ENCODE measurements around the gene PARD3B. TPM values are rescaled to one million over a fixed set of nuclear protein-coding genes. Genes with fewer than 3 reads are reported as not detected.

The PARD3B gene
- total RNA-seq, 1 experiment from 2014 or later: 6.4 TPM

DNA sequence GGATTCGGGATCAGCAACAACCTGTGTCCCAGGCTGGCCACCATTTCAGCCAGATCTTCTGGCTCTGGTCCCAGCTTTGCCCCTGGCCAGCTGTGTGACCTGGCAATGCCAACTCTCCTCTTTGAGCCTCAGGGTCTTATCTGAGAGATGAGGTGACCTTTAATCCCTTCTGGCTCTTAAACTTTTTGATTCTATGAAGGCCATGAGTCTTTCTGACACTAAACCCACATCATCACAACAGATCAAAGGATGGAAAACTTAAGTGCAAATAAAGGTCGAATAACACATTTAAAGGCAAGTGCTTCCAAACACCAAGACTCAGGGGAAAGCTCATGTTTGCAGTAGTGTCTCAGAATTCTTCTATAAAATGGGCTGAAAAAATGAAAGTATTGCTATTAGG, 645.3 kb downstream of the PARD3B start:
- no peak overlapping the region for H3K27ac ChIP-seq (ENCODE audit: insufficient read length, low read depth, low read length)
- no peak overlapping the region for H2BK15ac ChIP-seq (ENCODE audit: low read depth, low read length)
- Mint-ChIP-seq H3K36me3 (ENCODE audit: insufficient read depth in 1 of 3, low read depth in 3 of 3) (no peaks in the 10 kb centered on the region), H3K4me3 (no peak overlapping the region), H3K27me3 (ENCODE audit: low read depth) (no peaks in the 10 kb centered on the region), H3K4me1 (peaks cover 0 to 12% of the 10 kb centered on the region in 2 experiments; a peak in 2 of 4 replicates), H3K9me3 (no peaks in the 10 kb centered on the region), H3K27ac (no peak overlapping the region)
- no peak overlapping the region for H2AFZ ChIP-seq (ENCODE audit: low read length)
- H3K9ac ChIP-seq (ENCODE audit: extremely low read depth, insufficient read length, low read length): no peak overlapping the region
- H3K27me3 ChIP-seq (ENCODE audit: insufficient read depth, low read length): no peaks in the 10 kb centered on the region
- no peak overlapping the region for H3K4ac ChIP-seq (ENCODE audit: low read depth, low read length)
- H2BK5ac ChIP-seq (ENCODE audit: insufficient read length, low read length): no peak overlapping the region
- no peak for DNase-seq
- H4K8ac ChIP-seq (replicated peaks; ENCODE audit: insufficient read length, low read depth, low read length): no peak overlapping the region
- TF ChIP-seq, protein P1, sequence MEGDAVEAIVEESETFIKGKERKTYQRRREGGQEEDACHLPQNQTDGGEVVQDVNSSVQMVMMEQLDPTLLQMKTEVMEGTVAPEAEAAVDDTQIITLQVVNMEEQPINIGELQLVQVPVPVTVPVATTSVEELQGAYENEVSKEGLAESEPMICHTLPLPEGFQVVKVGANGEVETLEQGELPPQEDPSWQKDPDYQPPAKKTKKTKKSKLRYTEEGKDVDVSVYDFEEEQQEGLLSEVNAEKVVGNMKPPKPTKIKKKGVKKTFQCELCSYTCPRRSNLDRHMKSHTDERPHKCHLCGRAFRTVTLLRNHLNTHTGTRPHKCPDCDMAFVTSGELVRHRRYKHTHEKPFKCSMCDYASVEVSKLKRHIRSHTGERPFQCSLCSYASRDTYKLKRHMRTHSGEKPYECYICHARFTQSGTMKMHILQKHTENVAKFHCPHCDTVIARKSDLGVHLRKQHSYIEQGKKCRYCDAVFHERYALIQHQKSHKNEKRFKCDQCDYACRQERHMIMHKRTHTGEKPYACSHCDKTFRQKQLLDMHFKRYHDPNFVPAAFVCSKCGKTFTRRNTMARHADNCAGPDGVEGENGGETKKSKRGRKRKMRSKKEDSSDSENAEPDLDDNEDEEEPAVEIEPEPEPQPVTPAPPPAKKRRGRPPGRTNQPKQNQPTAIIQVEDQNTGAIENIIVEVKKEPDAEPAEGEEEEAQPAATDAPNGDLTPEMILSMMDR (conservative IDR thresholded peaks at IDR 0.05): no peak
- no peak overlapping the region for H3K4me2 ChIP-seq (ENCODE audit: insufficient read depth, insufficient read length, low read length)
- no peaks in the 10 kb centered on the region for H3K23me2 ChIP-seq (ENCODE audit: insufficient read length, low read depth, low read length, poor library complexity, severe bottlenecking)
- no peak overlapping the region for H2AK5ac ChIP-seq (ENCODE audit: insufficient read length, low read length)
- no peak overlapping the region for H3T11ph ChIP-seq (ENCODE audit: low read length)
- no peaks in the 10 kb centered on the region for H3K9me3 ChIP-seq (ENCODE audit: control insufficient read depth, low read depth, low read length)
- no peak overlapping the region for H3K56ac ChIP-seq (ENCODE audit: insufficient read length, low read depth, low read length)
- no peak overlapping the region for H4K91ac ChIP-seq (ENCODE audit: insufficient read length, low read depth, low read length)
- H2BK120ac ChIP-seq (ENCODE audit: low read depth, low read length, poor library complexity, severe bottlenecking): no peak overlapping the region
- no peak overlapping the region for H2BK20ac ChIP-seq (ENCODE audit: low read depth, low read length, poor library complexity, severe bottlenecking)
- WGBS (ENCODE audit: extremely low coverage, insufficient read length, low lambda C conversion rate): no CpG with 5 or more reads among the region's 2 CpGs
- no peak overlapping the region for H2BK12ac ChIP-seq (ENCODE audit: insufficient read length, low read depth, low read length)
- no peak overlapping the region for H3K18ac ChIP-seq (ENCODE audit: insufficient read length, low read depth, low read length)
- H4K5ac ChIP-seq (ENCODE audit: insufficient read length, low read depth, low read length): no peak overlapping the region
- no peaks in the 10 kb centered on the region; the same call in 1 of the 2 replicates for H3K4me1 ChIP-seq (ENCODE audit: insufficient read depth, low read length)
- H4K20me1 ChIP-seq (ENCODE audit: control insufficient read depth, insufficient read depth, insufficient read length): no peaks in the 10 kb centered on the region
- no peaks in the 10 kb centered on the region for H3K79me2 ChIP-seq (ENCODE audit: insufficient read depth, low read length)
- no peak overlapping the region for H3K23ac ChIP-seq (ENCODE audit: insufficient read length, low read depth, low read length)
- no peak overlapping the region for H3K14ac ChIP-seq (ENCODE audit: insufficient read depth, low read length)
- H3K79me1 ChIP-seq (ENCODE audit: insufficient read depth, low read depth, low read length, poor library complexity, severe bottlenecking): no peaks in the 10 kb centered on the region

Data from H9 (cell line).